Measurements from ENCODE around the gene MYRIP.

DNA sequence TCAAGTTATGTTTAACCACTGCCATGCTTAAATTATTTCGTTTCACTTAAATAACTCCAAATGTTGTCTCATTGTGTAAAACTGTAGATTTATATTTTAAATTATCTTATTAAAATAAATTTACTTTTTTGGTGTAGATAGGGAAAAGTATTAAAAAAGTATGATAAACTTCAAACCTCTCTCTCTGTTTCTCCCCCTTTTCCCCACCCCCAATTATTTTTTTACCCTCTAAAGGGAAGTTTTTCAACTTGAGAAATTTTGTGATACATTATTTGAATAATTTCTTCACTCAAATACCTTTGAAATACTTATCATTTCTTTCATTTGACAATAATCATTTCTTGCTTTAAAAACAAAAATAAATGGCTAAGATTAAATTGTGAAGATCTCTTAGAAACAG, 433.2 kb downstream of the MYRIP start:
- TF ChIP-seq SIN3A (IDR thresholded peaks at IDR 0.05; ENCODE audit: borderline replicate concordance, insufficient read depth, low read length) (no peak), POLR2AphosphoS5 (IDR thresholded peaks at IDR 0.05; ENCODE audit: low read depth, low read length) (no peak), TAF1 (IDR thresholded peaks at IDR 0.05; ENCODE audit: borderline replicate concordance, insufficient read depth, low read length) (no peak), FOXP2 (optimal IDR thresholded peaks at IDR 0.05; ENCODE audit: borderline replicate concordance, extremely low read depth, extremely low read length, insufficient read depth) (no peak)
- TF ChIP-seq, protein P1, sequence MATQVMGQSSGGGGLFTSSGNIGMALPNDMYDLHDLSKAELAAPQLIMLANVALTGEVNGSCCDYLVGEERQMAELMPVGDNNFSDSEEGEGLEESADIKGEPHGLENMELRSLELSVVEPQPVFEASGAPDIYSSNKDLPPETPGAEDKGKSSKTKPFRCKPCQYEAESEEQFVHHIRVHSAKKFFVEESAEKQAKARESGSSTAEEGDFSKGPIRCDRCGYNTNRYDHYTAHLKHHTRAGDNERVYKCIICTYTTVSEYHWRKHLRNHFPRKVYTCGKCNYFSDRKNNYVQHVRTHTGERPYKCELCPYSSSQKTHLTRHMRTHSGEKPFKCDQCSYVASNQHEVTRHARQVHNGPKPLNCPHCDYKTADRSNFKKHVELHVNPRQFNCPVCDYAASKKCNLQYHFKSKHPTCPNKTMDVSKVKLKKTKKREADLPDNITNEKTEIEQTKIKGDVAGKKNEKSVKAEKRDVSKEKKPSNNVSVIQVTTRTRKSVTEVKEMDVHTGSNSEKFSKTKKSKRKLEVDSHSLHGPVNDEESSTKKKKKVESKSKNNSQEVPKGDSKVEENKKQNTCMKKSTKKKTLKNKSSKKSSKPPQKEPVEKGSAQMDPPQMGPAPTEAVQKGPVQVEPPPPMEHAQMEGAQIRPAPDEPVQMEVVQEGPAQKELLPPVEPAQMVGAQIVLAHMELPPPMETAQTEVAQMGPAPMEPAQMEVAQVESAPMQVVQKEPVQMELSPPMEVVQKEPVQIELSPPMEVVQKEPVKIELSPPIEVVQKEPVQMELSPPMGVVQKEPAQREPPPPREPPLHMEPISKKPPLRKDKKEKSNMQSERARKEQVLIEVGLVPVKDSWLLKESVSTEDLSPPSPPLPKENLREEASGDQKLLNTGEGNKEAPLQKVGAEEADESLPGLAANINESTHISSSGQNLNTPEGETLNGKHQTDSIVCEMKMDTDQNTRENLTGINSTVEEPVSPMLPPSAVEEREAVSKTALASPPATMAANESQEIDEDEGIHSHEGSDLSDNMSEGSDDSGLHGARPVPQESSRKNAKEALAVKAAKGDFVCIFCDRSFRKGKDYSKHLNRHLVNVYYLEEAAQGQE (IDR thresholded peaks at IDR 0.05; ENCODE audit: insufficient read depth in 1 of 2, low read depth in 2 of 2, low read length in 2 of 2) = no peak

Data from PFSK-1 (cell line).